ENCODE results near the gene SNAP47. TPM values are rescaled to one million over a fixed set of nuclear protein-coding genes. Genes with fewer than 3 reads are reported as not detected.

SNAP47 gene
- polyA plus RNA-seq, 1 donor from 2014 or later: 56.0 TPM

DNA sequence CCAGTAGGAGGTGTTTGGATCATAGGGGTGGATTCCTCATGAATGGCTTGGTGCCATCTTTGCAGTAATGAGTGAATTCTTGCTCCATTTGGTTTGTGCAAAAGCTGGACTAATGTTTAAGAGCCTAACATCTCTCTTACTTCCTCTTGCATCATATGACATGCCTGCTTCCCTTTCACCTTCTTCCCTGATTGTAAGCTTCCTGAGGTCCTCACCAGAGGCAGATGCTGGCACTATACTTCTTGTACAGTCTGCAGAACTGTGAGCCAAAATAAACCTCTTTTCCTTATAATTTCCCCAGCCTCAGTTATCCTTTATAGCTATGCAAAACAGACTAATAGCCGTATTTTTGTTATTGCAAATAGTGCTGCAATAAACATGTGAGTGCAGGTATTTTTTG is 88.3 kb downstream of the SNAP47 start:
- no peaks in the 10 kb centered on the region for H3K27me3 ChIP-seq (ENCODE audit: insufficient read depth, low read depth, low read length)

DNA sequence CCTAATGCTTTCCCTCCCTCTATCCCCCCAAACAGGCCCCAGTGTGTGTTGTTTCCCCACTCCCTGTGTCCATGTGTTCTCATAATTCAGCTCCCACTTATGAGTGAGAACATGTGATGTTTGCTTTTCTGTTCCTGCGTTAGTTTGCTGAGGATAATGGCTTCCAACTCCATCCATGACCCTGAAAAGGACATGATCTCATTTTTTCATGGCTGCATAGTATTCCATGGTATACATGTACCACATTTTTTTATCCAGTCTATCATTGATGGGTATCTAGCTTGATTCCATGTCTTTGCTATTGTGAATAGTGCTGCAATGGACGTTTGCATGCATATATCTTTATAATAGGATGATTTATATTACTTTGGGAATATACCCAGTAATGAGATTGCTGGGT is 89.0 kb downstream of the SNAP47 start:
- H3K4me3 ChIP-seq (ENCODE audit: low read length): no peak overlapping the region
- no peaks in the 10 kb centered on the region for H3K27me3 ChIP-seq (ENCODE audit: insufficient read depth, low read depth, low read length)
- H3K9ac ChIP-seq (ENCODE audit: low read length): no peak overlapping the region
- H2AFZ ChIP-seq (ENCODE audit: low read depth, low read length): no peak overlapping the region
- no peak overlapping the region for H3K27ac ChIP-seq (ENCODE audit: low read length)
- no peaks in the 10 kb centered on the region for H3F3A ChIP-seq (ENCODE audit: insufficient read depth, low read length, poor library complexity, severe bottlenecking)
- no peaks in the 10 kb centered on the region for H3K36me3 ChIP-seq (ENCODE audit: insufficient read depth, low read length)
- no peaks in the 10 kb centered on the region for H4K20me1 ChIP-seq (ENCODE audit: insufficient read depth)
- H3K79me2 ChIP-seq (replicated peaks; ENCODE audit: insufficient read depth, low read length): no peaks in the 10 kb centered on the region
- no peak overlapping the region for H3K4me2 ChIP-seq (ENCODE audit: low read length)
- H3K9me2 ChIP-seq (ENCODE audit: insufficient read depth, low read length): no peaks in the 10 kb centered on the region
- TF ChIP-seq SMC3 (conservative IDR thresholded peaks at IDR 0.05; ENCODE audit: poor library complexity) (no peak), POLR2AphosphoS5 (IDR thresholded peaks at IDR 0.05) (no peak), EZH2 (IDR thresholded peaks at IDR 0.05; ENCODE audit: borderline replicate concordance, insufficient read depth, low read length, poor library complexity, severe bottlenecking) (no peak), MXI1 (conservative IDR thresholded peaks at IDR 0.05; ENCODE audit: poor library complexity, severe bottlenecking) (no peak), TAF1 (IDR thresholded peaks at IDR 0.05; ENCODE audit: low read depth) (no peak), EP300 (conservative IDR thresholded peaks at IDR 0.05; ENCODE audit: poor library complexity, severe bottlenecking) (no peak), RAD21 (conservative IDR thresholded peaks at IDR 0.05) (no peak)
- TF ChIP-seq, protein P1, sequence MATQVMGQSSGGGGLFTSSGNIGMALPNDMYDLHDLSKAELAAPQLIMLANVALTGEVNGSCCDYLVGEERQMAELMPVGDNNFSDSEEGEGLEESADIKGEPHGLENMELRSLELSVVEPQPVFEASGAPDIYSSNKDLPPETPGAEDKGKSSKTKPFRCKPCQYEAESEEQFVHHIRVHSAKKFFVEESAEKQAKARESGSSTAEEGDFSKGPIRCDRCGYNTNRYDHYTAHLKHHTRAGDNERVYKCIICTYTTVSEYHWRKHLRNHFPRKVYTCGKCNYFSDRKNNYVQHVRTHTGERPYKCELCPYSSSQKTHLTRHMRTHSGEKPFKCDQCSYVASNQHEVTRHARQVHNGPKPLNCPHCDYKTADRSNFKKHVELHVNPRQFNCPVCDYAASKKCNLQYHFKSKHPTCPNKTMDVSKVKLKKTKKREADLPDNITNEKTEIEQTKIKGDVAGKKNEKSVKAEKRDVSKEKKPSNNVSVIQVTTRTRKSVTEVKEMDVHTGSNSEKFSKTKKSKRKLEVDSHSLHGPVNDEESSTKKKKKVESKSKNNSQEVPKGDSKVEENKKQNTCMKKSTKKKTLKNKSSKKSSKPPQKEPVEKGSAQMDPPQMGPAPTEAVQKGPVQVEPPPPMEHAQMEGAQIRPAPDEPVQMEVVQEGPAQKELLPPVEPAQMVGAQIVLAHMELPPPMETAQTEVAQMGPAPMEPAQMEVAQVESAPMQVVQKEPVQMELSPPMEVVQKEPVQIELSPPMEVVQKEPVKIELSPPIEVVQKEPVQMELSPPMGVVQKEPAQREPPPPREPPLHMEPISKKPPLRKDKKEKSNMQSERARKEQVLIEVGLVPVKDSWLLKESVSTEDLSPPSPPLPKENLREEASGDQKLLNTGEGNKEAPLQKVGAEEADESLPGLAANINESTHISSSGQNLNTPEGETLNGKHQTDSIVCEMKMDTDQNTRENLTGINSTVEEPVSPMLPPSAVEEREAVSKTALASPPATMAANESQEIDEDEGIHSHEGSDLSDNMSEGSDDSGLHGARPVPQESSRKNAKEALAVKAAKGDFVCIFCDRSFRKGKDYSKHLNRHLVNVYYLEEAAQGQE (IDR thresholded peaks at IDR 0.05; ENCODE audit: borderline replicate concordance): no peak
- TF ChIP-seq, protein P2, sequence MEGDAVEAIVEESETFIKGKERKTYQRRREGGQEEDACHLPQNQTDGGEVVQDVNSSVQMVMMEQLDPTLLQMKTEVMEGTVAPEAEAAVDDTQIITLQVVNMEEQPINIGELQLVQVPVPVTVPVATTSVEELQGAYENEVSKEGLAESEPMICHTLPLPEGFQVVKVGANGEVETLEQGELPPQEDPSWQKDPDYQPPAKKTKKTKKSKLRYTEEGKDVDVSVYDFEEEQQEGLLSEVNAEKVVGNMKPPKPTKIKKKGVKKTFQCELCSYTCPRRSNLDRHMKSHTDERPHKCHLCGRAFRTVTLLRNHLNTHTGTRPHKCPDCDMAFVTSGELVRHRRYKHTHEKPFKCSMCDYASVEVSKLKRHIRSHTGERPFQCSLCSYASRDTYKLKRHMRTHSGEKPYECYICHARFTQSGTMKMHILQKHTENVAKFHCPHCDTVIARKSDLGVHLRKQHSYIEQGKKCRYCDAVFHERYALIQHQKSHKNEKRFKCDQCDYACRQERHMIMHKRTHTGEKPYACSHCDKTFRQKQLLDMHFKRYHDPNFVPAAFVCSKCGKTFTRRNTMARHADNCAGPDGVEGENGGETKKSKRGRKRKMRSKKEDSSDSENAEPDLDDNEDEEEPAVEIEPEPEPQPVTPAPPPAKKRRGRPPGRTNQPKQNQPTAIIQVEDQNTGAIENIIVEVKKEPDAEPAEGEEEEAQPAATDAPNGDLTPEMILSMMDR (IDR thresholded peaks at IDR 0.05; ENCODE audit: poor library complexity, severe bottlenecking): no peak
- peaks cover 4% of the 10 kb centered on the region for H3K9me3 ChIP-seq (ENCODE audit: low read length)

More for the DNA sequence above, 88.3 kb downstream of the SNAP47 start:
- no peak overlapping the region for H3K27ac ChIP-seq (ENCODE audit: low read length)
- no peak for TF ChIP-seq EZH2 (IDR thresholded peaks at IDR 0.05; ENCODE audit: borderline replicate concordance, insufficient read depth, low read length, poor library complexity, severe bottlenecking)
- TF ChIP-seq, protein P2 (IDR thresholded peaks at IDR 0.05; ENCODE audit: poor library complexity, severe bottlenecking): no peak
- H3K4me2 ChIP-seq (ENCODE audit: low read length): no peak overlapping the region
- H3K9me2 ChIP-seq (ENCODE audit: insufficient read depth, low read length): no peaks in the 10 kb centered on the region
- H2AFZ ChIP-seq (ENCODE audit: low read depth, low read length): no peak overlapping the region
- no peaks in the 10 kb centered on the region for H3K36me3 ChIP-seq (ENCODE audit: insufficient read depth, low read length)
- no peaks in the 10 kb centered on the region for H4K20me1 ChIP-seq (ENCODE audit: insufficient read depth)
- H3K9ac ChIP-seq (ENCODE audit: low read length): no peak overlapping the region
- no peak overlapping the region for H3K4me3 ChIP-seq (ENCODE audit: low read length)
- H3K79me2 ChIP-seq (replicated peaks; ENCODE audit: insufficient read depth, low read length): no peaks in the 10 kb centered on the region
- H3F3A ChIP-seq (ENCODE audit: insufficient read depth, low read length, poor library complexity, severe bottlenecking): no peaks in the 10 kb centered on the region
- peaks cover 4% of the 10 kb centered on the region for H3K9me3 ChIP-seq (ENCODE audit: low read length)
